ENCODE data around the gene DDC.
"Not testable (repeated sequence)": the region's sequence is repeated elsewhere in the genome, so short reads cannot be mapped to it uniquely, and the experiment has no call there.

Gene DDC

DNA sequence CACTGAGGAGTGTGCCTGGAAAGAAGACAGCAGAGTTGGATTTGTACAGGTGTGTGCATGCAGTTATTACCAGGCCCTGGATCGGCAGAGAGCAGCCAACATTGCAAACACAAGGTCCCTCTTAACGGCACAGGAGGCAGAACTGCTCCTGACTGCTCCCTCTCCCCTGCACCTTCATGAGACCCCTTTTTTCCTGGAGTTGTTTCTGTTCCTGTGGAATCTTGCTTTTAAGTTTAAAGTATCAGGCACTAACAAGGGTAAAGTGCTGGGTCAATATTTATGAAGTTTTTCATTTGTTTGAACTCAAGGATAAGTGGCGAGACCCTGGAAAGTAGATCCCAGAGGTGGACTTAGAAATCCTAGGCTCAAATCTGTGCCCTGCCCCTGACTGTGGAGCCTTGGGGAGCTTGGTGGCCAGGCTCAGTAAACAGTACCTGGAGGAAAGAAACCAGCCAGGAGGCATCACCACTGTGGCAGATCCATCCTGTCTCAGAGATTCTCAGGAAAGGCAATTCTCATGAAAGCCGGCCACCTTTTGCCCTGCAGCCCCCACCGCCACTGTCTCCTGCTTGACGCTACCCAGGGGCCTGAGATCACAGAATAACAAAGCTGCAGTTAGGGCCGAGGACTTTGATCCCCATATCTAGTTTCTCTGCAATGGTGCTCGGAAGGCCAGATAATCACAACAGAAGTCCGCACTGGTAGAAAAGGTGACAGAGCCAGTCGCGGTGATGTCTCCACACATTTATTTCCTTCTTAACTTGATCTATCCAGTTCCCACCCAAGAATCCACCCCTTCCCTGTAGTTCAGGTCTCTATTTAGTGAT, 36.7 kb downstream of the DDC start:
- no peak for DNase-seq (ENCODE audit: low read depth in 3 of 3)

DNA sequence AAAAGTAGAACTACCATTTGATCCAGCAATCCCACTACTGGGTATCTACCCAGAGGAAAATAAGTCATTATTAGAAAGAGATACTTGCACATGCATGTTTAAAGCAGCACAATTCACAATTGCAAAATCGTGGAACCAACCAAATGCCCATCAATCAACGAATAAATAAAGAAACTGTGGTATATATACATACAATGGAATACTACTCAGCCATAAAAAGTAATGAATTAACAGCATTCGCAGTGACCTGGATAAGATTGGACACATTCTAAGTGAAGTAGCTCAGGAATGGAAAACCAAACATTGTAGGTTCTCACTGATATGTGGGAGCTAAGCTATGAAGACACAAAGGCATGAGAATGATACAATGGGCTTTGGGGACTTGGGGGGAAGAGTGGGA, 45.9 kb downstream of the DDC start:
- not testable (repeated sequence) for DNase-seq (ENCODE audit: low read depth in 3 of 3)

DNA sequence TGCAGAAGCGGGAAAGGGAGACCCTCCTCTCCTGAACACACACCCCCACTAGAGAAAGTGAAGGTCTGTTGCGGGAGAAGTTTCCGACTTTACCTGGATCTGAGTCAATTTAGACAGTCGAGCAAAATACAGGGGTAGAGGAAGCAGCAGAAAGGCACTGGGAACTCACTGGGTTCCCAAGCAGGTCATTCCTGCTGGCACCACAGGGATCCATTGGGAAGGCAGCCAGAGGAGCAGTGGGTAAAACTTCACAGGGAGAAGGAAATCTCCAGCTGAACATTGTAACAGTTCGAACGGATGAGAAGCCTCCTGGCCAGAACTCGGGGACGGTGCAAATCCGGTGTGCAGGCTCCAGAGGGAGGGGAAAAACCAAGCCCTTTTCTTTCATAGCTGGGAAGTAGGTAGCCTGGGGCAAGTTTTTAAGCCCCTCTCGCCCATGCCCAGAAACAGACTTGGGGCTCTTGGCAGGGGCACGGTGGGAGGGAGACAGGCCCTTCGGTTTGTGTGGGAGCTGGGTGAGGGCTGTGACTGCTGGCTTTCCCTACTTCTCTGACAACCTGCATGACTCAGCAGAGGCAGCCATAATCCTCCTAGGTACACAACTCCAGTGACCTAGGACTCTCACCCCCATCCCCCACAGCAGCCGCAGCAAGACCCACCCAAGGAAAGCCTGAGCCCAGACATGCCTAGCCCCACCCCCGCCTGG, 51.9 kb downstream of the DDC start:
- no peak for DNase-seq (ENCODE audit: low read depth in 3 of 3)

DNA sequence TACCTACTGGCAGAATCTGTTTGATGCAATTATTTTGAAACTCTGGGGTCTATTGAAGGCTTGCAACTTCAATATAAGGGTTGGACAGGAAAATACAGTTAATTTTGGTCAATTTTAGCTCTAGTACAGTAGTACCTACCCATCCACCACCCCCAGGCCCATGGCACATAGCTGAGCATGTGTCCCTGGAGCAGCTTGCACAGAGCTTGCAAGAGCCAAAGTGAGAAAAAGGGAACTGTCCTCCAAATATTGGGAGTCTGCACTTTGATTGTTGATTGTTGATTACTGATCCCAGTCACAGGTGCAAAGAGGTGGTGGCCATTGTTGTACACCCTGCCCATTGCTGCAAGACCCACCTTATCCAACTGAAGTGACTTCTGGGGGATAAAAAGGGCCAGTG, 52.8 kb downstream of the DDC start:
- no peak for DNase-seq (ENCODE audit: low read depth in 3 of 3)

DNA sequence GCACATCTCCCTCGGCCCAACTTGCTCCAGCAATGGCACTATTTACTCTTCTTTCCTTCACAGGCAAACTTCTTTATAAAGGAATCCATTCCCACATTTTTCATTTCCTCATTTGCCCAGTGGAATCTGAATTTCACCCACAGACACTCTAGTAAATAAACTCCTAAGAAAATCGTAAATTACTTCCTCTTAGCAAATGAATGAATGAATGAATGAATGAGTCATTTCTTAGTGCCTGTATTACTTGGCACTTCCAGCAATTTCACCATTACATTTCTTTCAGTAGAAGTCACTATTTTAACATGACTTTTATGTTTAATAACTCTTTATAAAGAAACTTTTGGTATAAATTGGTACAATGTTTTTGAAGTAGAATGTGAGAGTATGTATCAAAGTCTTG, 55.7 kb downstream of the DDC start:
- DNase-seq (ENCODE audit: low read depth in 3 of 3), result no peak

DNA sequence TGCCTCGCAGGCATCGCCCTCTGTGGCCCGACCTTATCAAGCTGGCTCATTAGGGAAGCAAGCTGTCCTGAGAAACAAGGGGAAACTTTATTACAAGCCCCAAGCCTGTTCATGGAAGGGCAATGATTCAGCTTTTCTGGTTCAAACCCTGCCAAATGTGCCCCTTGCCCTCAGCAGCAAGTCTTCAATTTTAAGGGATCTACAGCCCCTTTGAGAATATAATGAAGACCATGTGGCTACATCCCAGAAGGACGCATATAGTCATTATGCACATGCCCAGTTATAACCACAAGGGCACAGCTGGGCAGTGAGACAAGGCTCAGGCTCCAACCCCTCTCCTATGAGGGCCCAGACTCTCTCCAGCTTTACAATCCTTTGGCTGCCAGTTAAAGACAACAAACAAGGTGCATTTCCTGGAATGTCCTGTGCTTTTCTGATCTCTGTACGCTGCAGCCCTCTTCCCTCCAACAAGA, 56.7 kb downstream of the DDC start:
- DNase-seq (ENCODE audit: low read depth in 3 of 3), result no peak

DNA sequence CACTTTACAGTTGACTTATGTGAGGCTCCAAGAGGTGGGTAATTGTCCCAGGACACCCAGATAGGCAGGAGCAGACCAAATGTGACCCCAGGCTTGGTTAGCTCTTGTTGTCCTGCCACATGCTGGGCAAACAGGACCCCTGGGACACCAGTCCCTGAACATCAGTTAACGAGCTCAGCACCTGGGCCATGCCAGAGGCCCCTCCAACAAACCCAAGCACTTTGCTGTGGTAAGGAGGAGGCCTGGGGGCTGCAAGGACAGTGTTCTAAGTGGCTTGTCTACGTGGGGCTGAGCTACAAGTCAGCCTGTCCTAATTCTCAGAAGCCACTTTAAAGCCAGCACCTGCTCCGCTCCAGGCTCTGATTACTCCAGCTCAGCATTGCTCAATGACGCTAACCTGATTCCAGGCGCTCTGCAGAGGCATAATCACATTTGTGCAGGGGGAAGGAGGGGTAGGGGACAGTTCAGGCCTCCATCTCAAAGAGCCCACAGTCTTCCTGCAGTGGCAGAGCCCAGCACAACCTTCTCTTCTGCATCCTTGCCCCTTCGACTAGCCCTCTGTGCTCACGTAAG, 57.2 kb downstream of the DDC start:
- no peak for DNase-seq (ENCODE audit: low read depth in 3 of 3)

DNA sequence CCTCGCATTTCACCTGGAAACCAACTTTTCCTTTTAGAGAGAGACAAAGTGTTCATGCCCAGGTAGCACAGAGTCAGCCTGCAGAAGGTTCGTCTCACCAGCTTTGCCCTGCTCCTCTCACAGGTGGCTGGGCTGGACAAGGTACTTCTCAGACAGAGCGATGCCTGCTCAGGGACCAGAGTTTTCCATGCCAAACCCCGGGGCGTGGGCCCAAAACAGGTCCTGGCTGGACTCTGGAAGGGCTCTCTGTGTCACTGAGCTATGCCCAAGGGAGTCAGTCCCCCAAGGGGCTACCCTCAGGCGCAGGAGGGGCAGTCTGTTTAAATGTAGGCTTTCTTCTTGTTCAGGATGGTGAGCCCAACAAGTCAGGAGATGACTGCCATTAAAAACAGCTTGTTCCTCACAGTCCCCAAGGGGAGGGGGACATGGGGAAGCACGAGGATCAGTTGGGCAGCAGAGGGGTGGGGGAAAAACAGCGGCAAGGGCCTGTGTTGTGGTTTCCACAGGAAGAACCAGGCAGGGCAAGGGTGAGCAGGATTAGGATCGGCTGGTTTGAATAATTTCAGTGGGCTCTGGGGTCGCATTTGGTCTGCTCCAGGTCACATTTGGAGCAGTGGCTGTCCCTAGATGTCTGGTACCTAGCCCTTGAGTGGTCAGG, 59.5 kb downstream of the DDC start:
- DNase-seq (ENCODE audit: low read depth in 3 of 3), result no peak

DNA sequence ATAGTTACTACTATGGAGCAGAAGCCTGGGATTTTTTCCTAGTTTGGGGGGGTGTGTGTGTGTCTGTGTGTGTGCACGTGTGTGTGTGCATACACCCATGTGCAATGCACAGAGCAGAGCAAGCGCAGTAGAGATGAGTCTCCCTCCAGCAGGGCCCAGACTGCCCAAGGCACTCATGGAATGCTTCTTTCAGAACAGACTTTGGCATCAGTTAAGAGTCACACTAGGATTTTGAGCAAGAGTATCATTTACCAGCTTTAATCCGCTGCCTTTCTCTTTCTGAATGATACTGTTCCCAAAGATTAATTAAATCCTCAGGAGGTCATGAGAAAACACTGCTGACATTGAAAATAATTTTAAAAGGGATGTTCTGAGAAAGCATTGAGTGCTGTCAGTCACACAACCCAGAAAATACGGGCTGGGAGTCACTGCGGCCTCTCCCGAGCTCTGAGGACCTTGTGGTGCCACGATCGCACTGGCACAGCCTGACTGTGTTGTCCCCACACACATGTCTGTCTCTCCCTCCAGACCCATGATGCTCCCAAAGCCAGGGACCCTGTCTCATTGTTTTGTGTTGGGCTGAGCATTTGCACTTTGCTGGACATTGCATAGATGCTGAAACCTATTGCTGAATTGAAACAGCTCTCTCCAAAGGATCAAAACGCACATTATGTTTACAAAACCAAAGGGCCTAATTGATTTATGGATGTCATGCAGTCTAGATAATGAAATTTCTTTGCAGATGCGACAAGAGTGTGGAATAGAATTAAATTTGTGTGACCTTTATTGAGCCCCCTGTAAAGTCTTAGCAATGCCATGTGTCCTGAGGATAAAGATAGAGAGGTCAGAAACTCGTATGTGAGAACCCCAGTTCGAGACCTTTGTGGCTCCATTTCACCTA, 60.3 kb downstream of the DDC start:
- DNase-seq (ENCODE audit: low read depth in 3 of 3), result no peak

DNA sequence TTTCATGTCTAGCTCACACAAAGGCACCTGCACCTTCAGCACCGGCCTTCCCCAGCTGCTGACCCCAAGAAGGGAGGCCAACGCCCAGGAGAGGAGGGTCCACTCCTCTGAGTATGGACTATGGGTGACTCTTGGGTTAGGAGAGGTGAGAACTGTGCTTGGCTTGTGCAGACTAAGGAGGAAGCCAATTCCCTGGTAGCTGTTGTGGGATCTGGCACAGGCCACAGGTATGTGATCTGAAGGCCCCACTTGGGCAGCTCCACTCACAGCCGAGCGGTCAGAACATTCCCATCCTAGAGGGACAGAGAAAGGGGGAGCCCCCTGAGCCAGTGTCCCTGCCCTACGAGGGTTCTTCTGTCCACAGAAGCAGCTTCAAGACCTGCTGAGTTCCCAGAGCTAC, 62.3 kb downstream of the DDC start:
- DNase-seq (ENCODE audit: low read depth in 3 of 3), result no peak

DNA sequence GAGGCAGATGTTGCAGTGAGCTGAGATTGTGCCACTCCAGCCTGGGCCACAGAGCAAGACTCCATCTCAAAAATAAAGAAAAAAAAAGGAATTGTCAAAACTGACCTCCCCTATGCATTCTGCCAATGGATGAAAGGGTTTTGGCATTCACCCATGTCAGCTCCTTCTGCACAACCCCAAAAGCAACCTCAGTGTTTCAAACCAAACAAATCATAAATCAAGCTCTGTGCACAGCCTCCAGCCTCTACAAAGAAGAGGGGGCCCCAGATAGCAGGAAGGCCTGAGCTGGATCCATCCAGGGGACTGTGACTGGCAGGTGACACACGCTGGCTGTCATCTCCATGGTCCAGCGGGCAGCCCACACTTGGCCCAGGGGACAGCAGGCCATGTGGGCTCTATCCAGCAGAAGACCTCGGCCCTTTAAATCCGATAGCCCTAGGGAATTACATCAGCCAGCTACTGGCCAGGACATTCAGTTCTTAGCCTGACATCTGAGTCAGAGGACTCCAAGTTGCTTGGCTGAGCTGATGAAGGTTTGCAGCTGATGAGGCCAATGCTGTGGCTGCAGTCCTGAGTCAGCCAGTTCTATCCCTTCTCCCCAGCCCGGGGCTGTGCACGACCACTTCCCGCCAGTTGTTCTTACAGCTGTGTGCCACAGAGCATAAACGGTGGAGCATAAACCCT, 63.1 kb downstream of the DDC start:
- no peak for DNase-seq (ENCODE audit: low read depth in 3 of 3)

DNA sequence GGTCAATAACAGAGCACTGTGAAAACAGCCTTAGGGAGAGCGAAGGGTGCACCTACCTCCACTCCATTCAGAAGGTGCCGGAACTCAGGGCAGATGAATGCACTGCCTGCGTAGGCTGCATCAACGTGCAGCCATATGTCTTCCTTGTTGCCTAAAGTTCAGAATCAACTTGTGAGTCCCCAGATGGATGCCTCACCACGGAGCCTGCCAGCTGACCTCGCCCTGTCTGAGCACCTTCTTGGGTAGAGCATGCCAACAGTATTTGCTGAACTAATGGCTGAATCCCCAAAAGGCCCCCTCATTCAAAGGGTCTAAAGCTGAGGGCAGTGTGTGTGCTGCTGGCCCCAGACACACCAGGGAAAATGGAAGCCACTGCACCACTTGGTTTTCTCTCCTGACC, 66.1 kb downstream of the DDC start:
- DNase-seq (ENCODE audit: low read depth in 3 of 3), result no peak

DNA sequence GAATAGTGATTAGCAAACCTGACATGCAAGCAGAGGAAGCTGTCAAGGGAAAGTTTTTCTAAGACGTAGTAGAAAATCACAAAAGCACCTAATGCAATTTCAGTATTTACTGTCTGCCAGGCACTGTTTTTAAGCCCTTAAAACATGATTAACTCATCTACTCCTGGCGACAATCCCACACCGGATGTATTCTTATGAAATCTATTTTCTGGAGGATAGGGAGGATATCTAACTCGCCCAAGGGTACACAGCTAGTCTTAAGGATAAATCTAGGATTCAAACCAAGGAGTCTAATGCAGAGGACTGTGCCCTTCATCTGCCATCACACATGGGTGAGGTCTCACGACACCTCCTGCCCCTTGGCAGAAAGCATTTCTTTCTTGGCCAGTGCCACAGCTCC, 67.2 kb downstream of the DDC start:
- no peak for DNase-seq (ENCODE audit: low read depth in 3 of 3)

DNA sequence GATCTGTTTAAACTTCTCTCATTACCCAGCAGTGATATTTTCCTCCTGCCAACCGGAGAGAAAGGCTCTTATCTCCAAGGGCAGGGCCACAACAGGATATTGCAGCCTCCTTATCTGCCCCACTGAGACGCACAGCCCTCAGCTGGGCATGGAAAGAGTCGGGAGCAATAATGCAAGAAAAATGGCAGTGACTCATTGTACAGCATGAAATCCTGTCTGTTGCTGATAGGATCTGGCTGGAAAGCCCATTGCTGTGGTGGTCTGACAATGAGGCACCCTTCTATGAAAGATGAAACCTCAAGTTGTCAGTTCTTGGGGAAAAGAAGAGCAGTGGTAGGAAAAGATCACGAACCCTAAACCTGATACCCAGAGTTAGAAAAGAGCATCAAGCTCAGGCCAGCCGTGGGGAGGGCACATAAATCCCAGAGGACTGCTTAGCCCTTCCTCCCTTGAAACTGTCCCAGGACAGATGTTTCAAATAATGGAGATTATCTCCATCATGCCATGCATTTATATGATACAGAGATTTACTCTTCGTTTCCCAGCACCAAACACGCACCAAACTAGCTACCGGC, 68.0 kb downstream of the DDC start:
- no peak for DNase-seq (ENCODE audit: low read depth in 3 of 3)

DNA sequence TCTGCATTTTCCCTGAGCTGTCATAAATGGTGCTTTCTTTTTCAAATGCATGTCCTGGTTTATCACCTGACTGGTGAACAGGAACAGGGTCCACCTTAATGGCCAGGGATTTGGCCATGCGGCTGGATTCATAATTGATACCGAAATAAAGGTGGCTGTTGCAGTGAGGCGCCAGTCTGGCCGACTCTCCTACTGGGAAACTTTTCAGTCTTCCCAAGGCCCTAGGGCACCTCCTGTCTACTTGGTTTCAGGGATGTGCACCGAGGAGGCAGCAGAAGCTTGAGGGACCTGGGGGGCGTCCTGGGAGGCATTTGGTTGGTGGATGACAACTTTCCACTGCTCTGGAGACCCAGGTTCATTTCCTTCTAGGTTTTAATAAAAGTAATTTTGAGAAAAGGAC, 68.6 kb downstream of the DDC start:
- no peak for DNase-seq (ENCODE audit: low read depth in 3 of 3)

DNA sequence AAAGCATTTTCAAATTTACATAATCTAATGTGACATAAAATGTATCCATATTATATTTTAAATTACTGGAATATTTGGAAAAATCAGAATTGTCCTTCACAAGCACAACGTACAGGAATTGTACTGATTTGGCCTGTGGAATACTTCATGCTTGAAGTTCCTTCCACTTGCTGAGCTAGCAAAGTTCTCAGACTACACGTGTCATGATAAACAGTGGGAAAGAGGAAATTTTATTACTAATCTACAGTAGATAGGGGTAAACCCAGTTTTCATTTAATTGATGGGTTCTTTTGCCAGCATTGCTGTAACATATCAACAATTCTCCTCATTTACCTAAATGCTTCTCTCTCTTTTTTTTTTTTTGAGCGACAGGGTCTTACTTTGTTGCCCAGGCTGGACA, 69.5 kb downstream of the DDC start:
- DNase-seq (ENCODE audit: low read depth in 3 of 3), result no peak

DNA sequence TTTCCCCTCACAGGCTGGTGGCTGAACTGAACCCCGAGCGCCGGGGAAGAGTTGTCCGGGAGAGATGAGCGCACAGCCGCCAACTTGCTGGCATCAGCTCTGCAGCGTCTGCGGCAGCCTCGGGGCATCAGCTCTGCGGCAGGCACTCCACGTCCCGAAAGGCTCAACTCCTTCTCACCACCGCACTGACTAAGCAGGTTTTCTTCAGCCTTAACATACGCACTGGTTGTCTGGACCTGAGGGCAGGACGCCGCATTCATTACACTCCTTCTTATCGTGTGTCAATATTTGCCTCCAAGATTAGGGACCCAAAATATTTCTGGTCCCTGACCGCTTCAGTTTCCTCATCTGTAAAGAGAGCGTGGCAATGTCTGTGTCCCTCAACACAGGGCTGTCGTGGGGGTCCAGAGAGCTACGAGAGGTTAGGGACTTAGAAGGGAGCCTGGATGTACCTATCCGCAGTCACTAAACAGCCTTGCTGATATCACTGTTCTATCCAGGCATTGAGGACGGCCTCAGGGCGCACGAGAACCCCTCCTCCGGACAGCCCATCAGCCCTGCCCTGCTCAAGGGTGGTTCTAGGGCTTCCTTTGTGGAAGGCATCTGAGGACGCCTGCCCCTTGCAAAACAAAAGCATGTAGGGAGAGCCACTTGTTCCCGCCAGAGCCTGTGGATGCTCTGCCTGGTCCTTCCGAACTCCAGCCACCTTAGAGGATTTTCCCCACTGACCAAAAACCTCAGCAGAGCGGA, 72.3 kb downstream of the DDC start:
- DNase-seq (ENCODE audit: low read depth in 3 of 3), result no peak

DNA sequence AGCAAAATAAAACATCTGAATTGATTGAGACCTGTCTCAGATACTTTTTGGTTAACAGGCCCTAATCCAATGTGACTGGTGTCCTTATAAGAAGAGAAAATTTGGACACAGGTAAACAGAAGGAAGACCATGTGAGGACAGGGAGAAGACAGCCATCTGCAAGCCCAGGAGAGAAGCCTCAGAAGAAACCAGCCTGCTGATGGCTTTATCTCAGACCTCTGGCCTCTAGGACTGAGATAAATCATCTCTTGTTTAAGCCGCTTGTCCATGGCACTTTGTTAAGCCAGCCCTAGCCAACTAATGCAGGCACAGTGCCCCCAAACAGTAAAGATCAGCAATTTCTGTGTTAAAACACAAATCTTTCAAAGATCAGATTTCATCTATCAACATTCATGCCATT, 73.3 kb downstream of the DDC start:
- no peak for DNase-seq (ENCODE audit: low read depth in 3 of 3)

DNA sequence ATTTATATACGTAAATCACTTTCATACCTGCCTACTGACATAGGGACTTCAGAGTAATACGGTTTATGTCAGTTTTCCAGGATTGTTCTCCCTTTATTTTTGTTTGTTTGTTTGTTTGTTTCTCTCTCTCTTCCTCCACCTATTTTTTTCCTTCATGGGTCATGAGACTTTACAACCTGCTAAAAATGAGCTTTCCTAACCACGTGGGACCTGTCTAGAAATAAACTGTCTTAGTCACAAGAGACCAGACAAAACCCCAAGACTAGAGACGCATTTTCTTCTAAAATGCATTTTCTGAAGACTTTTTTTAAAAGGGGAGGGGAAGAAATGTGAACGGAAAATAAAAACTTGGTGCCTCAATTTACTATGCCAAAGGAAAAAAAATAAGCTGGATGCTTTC, 74.0 kb downstream of the DDC start:
- DNase-seq (ENCODE audit: low read depth in 3 of 3), result no peak

DNA sequence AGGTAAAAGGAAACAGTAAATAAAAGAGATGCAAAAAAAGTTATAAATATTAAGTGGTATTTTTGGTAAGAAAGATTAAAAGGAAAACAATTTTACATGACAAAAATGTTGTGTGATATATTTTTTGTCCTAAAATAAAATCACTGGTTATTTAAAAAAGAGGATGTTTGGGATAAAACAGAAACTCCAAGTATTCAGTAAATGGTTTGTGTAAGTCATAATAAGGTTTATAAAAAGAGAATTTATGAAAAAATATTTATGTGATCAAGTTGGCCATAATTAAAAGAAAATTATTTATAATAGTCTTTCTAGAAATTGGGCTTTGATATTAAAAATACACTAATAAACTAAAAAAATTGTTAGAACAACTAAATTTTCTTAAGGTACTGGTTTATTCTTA, 76.8 kb downstream of the DDC start:
- no peak for DNase-seq (ENCODE audit: low read depth in 3 of 3)

Measured in stimulated activated CD4-positive, alpha-beta T cell treated with anti-CD3 and anti-CD28 coated beads, TNF-alpha, amount 100 ng/mL, for 4 hours (primary cell).